C4-2B (cell line): ENCODE data around the gene ABCC8.
"Not testable (repeated sequence)": the region's sequence is repeated elsewhere in the genome, so short reads cannot be mapped to it uniquely, and the experiment has no call there.

ENCODE experiments used
- H3K27ac ChIP-seq: fragments of 450-650 bp; 2 replicates; pipeline ENCODE4 v1.5.1; 2017
- ZFX ChIP-seq: fragments of 450-650 bp; IDR thresholded peaks from 2 replicates; pipeline ENCODE4 v1.6.1; 2017
- TF ChIP-seq, protein P1 (sequence below): fragments of 450-650 bp; conservative IDR thresholded peaks from 2 replicates; pipeline ENCODE4 v1.5.1; 2017; ENCODE audit warnings: mild to moderate bottlenecking

Gene ABCC8

DNA sequence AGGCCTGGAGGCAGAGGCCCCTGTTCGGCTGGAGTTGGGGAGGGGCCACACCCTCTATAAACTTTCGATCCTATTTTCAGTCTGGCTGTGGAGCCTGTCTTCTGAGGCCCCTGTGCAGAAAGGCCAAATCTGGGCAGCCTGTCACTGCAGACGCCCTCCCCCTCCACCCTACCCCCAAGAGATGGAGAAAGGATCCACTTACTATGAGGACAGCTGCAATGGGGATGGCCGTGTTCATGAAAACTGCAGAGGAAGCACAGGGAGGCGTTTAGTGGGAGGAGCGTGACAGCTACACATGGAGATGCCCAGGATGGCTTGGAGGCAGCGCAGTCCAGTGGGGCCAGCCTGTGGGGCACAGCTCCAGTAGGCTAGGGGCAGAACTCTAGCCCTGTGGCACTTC is 44.6 kb downstream of the ABCC8 start:
- no peak for TF ChIP-seq ZFX
- TF ChIP-seq, protein P1, sequence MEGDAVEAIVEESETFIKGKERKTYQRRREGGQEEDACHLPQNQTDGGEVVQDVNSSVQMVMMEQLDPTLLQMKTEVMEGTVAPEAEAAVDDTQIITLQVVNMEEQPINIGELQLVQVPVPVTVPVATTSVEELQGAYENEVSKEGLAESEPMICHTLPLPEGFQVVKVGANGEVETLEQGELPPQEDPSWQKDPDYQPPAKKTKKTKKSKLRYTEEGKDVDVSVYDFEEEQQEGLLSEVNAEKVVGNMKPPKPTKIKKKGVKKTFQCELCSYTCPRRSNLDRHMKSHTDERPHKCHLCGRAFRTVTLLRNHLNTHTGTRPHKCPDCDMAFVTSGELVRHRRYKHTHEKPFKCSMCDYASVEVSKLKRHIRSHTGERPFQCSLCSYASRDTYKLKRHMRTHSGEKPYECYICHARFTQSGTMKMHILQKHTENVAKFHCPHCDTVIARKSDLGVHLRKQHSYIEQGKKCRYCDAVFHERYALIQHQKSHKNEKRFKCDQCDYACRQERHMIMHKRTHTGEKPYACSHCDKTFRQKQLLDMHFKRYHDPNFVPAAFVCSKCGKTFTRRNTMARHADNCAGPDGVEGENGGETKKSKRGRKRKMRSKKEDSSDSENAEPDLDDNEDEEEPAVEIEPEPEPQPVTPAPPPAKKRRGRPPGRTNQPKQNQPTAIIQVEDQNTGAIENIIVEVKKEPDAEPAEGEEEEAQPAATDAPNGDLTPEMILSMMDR = no peak
- no peak overlapping the region for H3K27ac ChIP-seq

DNA sequence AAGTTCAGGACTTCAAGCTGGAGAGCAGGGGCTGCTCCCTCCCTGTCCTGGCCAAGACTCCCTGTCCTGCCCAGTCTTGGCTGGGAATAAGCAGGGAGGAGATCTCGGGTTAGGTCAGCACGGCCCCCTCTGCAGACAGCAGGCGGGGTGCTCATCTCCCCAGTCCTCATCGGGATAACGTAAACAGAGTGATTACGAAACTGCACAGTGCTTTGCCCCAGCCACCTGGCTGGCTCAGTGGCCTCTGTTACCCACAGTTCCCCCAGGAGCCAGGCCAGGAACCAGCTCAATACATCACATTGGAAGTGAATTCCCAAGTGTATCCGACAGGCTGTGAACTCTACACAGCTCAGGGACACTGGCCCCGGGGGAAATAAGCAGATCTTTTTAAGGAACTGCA is 45.5 kb downstream of the ABCC8 start:
- H3K27ac ChIP-seq = no peak overlapping the region
- no peak for TF ChIP-seq ZFX
- TF ChIP-seq, protein P1 = no peak

DNA sequence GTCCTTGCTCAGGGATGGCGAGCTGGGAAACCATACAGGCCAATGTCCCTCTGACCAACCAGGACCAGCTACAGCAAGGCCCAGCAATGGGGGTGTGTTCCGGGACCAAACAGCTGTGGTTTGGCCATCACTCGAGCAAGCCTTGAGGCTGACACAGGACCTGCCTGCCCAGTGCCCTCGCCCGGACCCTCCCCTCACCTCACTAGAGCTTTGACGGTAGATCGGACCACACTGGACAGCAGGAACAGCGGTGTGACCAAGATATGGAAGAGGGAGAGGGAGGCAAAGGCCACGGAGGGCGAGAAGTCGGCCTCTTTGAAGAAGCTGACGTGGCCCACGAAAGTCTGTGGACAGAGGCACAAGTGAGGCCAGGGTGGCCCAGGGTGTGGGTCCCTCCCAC is 46.0 kb downstream of the ABCC8 start:
- TF ChIP-seq, protein P1 = no peak
- TF ChIP-seq ZFX = no peak
- no peak overlapping the region for H3K27ac ChIP-seq

DNA sequence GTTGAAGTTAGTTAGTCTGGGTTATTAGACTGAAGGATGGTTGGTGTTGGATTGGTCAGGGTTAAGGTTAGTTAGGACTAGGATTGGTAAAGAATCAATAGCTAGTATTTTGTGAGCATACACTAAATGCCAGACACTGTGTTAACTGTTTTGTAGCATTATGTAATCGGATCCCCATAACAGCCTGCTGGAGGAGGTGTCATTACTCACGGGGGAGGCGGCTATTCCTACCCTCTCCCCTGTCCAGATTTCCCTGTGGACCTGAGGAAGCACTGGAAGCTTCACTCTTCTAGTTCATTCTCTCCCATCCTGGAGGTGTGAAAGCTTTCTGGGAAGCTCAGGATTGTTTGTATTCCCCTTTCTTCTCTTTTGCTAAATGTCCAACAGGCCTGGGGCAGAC is 47.7 kb downstream of the ABCC8 start:
- TF ChIP-seq ZFX = no peak
- TF ChIP-seq, protein P1 = no peak
- no peak overlapping the region for H3K27ac ChIP-seq

DNA sequence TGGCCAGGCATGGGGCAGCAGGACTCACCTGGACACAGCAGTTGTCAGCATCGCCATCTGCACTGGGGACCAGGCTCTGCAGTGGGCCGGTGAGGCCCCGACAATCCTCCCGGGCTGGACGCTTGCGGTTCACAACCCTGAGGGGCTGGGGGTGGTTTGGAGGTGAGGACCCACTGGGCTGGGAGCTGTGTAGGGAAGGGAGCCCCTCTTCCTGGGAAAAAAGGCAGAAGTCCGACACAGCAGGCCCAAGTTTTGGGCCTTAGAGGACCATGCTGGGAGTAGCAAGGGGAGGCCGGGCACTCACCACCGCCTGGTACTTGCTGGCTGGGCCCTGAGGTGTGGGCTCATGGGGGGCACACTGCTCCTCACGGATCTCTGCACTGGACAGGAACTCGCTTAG is 48.4 kb downstream of the ABCC8 start:
- TF ChIP-seq, protein P1 = no peak
- no peak for TF ChIP-seq ZFX
- H3K27ac ChIP-seq = no peak overlapping the region

DNA sequence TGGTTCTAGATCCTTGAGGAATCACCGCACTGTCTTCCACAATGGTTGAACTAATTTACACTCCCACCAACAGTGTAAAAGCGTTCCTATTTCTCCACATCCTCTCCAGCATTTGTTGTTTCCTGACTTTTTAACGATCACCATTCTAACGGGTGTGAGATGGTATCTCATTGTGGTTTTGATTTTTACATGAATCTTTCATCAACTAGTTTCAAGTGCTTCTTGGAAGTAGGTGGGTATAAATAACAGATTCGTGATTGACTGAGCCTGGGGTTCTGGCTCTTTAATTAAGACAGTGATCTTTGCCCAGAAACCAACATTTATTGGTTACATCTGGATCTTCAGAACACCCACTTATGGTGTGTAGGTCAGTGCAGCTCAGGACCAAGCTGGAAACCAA is 50.4 kb downstream of the ABCC8 start:
- not testable (repeated sequence) for H3K27ac ChIP-seq

DNA sequence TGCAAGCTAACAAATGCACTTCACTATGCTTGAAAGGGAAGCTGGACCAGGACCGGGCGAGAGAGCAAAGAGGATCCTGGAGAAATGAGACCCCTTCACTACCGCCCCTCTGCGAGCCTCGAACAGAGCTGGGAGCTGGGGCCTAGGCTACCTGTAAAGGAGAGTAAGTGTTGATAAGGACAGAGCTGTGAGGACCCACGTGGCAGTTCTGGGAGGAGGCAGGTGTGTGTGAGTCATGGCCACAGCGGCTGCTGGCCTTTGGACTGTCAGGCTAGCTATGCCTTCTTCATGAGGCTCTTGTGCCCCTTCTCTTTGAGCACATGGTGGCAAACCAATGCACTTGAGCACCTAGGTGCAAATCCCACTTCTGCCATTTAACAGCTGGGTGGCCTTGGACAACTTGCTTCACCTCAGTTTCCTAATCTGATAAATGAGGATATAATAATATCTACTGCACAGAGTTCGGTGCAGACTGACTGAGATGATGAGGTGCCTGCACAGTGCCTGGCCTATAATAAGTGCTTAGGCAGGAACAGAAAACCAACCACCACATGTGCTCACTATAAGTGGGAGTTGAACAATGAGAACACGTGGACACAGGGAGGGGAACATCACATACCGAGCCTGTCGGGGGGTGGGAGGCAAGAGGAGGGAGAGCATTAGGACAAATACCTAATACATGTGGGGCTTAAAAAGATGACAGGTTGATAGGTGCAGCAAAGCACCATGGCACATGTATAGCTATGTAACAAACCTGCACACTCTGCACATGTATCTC is 52.9 kb downstream of the ABCC8 start:
- no peak for TF ChIP-seq ZFX
- TF ChIP-seq, protein P1 = no peak
- no peak overlapping the region for H3K27ac ChIP-seq

DNA sequence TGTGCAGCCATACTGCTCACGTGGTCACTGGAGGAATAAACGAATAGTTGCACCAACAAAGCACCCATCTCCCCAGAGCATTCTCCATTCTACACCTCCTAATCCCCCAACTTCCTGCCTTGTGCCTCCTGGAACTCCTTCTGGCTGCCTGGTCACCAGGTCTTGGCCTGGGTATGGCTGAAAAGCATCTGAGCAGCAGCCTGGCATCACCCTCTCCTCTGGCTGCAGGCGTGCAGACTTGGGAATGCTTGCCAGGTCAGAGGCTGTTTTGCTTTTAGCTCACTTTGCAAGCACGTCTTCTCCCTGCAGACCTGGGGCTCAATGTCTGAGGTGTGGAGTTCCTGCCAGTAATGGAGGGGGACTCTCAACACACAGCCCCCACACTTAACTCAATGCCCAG is 54.9 kb downstream of the ABCC8 start:
- H3K27ac ChIP-seq = no peak overlapping the region
- no peak for TF ChIP-seq ZFX
- TF ChIP-seq, protein P1 = no peak
